ENCODE measurements around the gene LLPH. TPM values are rescaled to one million over a fixed set of nuclear protein-coding genes. Genes with fewer than 3 reads are reported as not detected.

Gene LLPH
- total RNA-seq, 1 donor from 2014 or later, result 10.2 TPM

Other genes starting within 250 kb of the LLPH start
- 35.1 TPM for gene TMBIM4, start 39.2 kb upstream of the LLPH start, total RNA-seq
- gene IRAK3, start 58.5 kb upstream of the LLPH start, total RNA-seq, result 4.1 TPM
- 3.3 TPM for gene HELB, start 171.7 kb upstream of the LLPH start, total RNA-seq